TTC549 (cell line): ENCODE results near the gene LMNTD2.
"Not testable (repeated sequence)": the region's sequence is repeated elsewhere in the genome, so short reads cannot be mapped to it uniquely, and the experiment has no call there.

Experiments
- FAIRE-seq: peaks from 2 replicates; lab custom pipeline; 2012; peaks lifted over from hg19 to GRCh38; lab: Jason Lieb, UNC

Gene LMNTD2

DNA sequence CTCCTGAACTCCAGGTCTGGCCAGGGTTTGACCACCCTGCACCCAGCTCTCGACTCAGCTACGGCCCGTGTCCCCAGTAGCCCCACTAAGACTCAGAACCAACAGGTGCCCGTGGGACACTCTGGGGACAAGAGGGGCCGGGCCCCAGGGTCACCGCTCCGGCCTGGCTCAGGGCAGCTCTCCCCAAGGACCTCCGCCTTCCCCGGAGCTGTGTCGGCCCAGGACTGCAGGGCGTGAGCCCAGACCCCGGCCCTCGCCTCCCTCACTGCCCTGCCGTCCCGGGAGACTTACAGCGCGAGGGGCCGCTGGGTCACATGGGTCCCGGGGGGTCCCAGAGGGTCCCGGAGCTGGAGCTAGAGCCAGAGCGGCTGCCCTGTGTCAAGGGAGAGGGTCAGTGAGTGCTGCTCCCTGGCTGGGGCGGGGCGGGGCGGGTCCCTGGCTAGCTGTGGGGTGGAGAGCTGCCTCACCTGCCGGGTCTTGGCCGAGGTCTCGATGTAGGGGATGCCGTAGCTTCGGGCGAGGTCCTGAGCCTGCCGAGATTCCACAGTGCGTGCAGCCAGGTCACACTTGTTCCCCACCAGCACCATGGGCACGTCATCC, 27.5 kb downstream of the LMNTD2 start:
- no peak for FAIRE-seq

DNA sequence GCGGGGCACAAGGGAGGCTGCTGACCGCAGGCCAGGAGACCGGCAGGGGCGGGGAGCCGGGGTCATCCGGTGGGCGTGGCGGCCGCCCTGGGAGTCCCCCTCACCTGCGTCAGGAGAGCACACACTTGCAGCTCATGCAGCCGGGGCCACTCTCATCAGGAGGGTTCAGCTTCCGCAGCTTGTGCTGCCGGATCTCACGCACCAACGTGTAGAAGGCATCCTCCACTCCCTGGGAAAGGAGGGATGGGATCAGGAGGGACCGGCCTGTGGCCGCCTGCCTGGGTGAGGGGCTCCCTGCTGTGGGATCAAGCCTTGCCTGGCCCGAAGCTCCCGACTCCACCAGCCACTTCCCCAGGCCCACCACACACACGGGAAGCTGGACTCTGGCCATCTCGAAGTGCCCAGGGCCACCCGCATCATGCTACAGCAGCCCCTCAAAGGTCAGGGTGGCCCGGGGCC, 28.0 kb downstream of the LMNTD2 start:
- no peak for FAIRE-seq

DNA sequence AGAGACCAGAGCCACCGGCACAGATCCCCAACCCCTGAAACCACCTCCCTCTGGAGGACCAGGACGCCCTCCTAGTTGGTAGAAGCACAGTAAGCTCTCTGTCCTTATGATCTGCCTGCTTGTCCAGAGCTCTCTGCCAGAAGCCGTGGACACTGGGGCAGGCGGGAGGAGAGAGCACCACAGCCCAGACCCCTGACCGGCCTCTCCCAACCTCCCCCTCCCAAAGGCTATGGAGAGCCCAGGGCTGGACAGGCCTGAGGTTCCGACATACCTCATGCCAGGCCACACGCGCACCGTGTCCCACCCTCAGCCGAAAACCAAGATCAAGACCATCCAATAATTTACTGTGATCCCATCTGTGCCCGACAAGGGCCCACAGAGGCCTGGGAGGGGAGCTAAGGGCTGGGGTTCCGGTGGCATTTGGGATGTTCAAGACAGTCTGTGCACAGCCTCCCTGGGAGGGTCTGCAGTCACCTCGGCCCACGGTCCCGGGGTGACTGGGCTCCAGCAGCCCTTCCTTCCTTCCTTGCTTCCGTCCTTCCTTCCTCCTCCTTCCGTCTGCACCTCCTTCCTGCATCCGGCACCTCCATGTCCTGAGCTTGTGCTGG, 28.5 kb downstream of the LMNTD2 start:
- FAIRE-seq = no peak

DNA sequence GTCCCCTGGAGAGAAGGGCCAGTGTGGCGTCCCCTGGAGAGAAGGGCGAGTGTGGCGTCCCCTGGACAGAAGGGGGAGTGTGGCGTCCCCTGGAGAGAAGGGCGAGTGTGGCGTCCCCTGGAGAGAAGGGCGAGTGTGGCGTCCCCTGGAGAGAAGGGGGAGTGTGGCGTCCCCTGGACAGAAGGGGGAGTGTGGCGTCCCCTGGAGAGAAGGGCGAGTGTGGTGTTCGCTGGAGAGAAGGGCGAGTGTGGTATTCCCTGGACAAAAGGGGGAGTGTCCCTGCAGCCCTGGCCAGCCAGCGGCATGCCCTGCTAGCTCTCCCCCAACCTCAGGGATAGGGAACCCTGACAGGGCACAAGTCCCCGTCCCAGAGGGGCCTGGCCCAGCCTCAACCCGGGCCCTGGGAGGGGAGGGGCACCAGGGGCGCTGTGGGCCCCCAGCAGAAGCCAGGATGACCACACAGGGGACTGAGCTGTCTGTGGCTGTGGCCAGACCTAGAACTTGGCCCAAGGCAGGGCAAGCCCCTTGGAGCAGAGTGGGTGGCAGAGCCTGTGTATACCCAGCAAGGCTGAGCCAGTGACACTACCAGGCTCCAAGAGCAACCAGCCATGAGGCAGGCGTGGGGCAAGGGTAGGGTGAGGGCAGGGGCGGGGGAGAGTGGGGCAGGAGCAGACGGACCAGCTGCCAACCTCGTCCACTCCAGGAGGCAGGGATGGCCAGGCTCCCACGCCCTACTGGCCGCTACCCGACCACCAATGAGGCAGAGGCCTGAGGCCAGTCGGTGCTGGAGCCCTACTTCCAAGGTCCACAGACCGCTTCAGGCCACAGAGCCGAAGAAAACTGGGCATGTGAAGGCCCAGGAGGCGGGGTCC, 29.3 kb downstream of the LMNTD2 start:
- no peak for FAIRE-seq

DNA sequence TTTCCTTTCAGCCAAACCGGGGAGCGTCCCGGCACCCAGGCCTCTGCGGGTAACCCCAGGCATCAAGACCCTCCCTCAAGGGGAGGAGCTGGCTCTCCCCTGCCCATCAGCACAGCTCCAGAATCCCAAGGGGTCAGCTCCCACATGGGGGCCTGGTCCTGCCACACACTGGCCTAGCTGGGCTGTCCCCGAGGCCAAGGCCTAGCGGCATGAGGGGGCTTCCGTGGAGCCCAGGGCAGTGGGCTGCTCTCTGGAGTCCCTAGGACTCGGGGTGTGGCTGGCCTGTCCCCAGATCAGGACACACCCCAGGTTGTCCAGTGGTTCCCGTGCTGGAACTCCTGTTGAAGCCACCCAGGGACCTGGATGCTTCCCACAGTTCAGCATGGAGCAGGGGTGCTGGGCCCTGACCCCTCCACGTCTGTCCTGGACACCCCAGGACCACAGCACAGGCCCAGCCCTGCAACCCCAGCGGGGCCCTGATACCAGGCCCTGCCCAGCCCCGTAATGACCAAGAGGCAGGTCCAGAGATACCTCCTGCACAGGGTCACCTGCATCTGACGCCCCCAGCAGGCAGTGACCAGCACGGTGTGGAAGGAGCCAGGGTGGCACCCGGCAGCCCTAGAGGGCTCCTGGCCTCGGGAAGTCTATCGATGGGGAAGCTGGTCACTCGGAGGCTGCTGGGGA, 30.7 kb downstream of the LMNTD2 start:
- no peak for FAIRE-seq

DNA sequence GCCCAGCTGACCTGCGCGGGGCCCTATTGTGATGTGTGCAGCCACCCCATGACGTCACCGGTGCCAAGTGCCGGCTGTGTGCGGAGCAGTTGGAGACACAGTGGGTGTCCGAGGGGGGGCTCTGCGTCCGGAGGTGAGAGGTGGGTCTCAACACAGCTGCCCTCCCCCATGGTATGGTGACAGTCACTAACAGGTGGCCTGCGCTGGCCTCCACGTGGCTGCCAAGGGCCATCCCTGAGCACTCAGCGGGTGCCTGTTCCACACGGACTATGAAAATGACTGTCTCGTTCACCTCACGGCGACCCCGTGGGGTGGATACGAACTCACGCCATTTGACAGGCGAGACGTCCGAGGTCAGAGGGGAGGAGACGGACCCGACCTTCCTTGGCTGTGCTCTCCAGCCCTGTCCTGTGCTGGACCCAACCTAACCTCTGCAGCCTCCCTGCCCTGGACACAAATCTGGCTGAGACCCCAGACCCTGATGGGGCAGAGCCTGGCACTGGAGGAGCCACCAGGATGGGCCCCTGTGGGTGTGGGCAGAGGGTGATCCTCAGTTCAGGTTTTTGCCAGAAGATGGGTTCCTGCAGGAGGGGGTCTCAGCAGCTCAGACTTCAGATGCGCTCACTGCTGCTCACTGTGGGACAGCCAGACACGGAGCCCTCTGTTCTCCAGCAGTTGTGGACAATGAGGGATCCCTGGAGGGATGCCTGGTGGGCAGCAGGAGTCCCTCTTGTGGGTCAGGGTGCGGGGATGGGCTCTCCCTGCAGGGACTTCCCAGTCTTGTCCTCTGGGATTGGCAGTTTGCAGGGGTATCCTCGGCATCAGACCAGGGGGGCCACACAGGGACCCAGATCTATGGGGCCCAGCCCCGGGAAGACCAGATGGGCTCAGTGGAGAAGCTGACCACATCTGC, 31.5 kb downstream of the LMNTD2 start:
- no peak for FAIRE-seq

DNA sequence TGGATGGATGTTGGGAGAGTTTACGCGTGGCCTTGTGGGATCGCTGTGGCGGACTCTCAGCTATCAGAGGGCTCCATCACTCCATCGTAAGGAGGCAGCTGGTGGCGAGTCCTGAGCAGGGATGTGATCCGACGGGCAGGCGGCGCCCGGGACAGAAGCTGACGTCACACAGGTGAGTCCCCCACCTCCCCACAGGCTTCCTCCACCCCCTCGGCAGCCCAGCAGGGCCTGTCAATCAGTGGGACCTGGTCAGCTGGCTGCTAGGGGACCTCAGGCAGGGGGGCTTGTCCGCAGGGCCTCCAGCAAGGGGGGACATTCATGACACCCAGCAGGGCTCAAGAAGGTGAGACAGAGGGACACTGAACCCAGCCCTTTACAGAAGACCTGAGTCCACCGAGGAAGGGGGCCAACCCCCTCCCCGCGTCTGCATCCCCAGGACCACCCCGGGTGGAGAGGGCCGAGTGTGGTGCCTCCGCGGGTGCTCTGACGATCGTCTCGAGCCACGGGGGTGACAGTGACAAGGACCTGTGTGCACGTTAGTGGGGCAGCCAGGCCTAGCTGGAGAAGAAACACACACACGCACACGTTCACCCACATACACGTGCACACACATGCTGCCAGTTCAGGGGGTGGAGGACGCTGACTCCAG, 32.2 kb downstream of the LMNTD2 start:
- FAIRE-seq = no peak

DNA sequence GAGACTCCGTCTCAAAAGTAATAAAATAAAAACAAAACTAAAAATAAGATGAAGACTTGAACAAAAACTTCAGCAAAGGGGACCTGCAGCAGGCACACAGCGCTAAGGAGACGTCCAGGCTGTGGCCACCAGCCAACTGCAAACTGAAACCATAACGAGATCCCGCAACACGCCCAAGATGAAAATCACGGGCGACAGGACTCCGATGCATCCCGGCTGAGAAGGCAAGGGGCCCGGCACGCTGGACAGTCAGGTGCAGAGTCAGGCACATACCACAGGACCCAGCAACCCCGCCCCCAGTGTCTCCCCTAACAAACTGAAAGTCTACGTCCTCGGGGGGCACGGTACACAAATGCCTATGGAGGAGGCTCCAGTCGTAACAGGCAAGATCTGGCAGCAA, 34.3 kb downstream of the LMNTD2 start:
- no peak for FAIRE-seq

DNA sequence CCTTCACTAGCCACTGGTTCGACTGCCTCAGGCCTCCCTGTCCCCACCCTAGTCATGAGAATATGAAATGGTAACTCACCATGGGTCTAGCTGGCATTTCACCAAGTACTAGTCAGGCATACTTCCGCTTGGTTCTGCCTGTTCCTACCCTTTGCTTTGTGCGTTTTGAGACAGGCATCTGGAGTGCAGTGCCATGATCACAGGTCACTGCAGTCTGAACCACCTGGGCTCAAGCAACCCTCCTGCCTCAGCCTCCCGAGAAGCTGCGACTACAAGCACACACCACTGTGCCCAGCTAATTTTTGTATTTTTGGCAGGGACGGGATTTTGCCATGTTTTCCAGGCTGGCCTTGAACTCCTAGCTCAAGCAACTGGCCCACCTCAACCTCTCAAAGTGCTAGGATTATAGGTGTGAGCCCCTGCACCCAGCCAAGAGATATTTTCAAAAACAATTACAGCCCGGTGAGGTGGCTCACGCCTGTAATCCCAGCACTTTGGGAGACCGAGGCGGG, 39.3 kb downstream of the LMNTD2 start:
- no peak for FAIRE-seq

DNA sequence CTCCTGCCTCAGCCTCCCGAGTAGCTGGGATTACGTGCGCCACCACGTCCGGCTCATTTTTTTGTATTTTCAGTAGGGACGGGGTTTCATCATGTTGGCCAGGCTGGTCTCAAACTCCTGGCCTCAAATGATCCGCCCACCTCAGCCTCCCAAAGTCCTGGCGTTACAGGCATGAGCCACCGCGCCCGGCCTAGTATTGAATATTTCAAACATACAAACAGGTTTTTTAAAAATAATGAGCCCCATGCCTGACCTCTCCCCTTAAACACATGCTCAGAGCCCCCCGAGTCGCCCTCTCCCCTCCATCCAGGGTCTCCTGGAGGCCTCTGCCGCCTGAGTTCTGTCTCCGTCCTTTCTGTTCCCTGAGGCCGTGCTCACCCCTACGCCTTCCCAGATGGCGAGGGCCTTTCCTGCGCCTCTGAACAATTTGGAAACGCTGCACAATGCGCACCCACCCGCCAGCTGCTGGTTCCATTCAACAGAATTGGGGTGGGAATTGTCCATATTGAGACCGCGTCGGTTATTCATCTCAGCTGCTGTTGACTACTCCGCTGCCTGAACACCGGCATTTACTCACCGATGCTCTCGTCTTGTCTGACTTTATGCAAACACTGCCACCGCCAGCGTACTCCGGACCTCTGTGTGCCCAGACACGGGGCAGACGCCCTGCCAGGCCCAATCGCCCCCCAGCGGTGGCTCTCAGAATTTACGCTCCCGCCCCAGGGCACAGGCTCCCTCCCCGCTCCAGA, 39.9 kb downstream of the LMNTD2 start:
- FAIRE-seq = no peak

DNA sequence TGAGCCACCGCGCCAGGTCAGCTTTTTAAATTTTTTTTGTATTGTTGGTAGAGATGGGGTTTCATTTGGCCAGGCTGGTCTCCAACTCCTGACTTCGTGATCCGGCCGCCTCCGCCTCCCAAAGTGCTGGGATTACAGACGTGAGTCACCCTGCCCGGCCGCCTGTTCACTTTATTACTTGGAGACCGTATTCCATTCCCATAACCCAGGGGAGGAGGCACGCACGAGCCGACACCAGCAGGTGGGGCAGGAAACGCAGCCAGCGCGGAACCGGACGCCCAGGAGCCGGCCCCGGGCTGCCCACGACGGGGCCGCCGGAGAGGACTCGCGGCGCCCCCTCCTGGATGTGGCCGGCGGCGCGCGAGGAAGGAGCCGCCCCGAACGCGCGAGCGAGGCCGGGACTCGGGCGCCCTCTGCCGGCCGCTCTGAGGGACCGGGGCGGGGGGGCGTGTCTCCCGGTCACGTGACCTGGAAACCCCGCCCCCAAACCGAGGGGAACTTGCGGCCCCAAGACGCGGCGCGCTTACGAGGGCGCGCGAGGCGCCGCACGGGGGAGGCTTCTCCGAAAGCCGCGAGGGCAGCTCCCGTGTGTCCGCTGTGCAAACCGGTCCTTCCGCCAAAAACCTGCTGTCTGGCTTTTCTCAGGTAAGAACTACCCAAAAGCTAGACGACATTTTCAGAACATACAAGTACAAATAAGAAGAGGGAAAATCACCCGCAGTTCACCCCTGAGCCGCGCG, 41.9 kb downstream of the LMNTD2 start:
- no peak for FAIRE-seq

DNA sequence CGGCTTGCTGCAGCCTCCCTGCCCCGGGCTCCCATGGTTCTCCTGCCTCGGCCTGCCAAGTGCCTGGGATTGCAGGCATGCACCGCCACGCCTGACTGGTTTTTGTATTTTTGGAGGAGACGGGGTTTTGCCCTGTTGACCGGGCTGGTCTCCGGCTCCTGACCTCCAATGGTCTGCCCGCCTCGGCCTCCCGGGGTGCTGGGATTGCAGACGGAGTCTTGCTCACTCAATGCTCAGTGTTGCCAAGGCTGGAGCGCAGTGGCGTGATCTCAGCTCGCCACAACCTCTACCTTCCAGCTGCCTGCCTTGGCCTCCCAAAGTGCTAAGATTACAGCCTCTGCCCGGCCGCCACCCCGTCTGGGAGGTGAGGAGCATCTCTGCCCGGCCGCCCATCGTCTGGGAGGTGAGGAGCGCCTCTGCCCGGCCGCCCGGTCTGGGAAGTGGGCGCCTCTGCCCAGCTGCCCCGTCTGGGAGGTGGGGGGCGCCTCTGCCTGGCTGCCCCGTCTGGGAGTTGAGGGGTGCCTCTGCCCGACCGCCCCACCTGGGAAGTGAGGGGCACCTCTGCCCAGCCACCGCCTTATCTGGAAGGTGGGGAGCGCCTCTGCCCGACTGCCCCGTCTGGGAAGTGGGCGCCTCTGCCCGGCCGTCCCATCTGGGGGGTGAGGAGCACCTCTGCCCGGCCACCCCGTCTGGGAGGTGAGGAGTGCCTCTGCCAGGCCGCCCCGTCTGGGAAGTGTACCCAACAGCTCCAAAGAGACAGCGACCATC, 43.4 kb downstream of the LMNTD2 start:
- not testable (repeated sequence) for FAIRE-seq

DNA sequence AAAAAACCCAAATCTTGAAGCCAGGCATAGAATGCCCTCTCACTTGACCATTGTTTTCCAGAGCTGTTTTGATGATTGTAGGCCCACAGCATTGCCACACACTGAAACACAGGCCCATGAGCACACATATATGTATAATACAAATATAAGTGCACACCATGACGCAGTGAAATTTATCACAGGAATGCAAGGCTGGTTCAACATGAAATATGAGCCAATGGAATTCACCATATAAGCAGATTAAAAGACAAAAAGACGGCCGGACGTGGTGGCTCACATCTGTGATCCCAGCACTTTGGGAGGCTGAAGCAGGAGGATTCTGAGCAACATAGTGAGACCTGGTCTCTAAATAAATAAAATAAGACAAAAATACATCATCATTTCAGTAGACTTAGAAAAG, 44.1 kb downstream of the LMNTD2 start:
- FAIRE-seq = no peak

DNA sequence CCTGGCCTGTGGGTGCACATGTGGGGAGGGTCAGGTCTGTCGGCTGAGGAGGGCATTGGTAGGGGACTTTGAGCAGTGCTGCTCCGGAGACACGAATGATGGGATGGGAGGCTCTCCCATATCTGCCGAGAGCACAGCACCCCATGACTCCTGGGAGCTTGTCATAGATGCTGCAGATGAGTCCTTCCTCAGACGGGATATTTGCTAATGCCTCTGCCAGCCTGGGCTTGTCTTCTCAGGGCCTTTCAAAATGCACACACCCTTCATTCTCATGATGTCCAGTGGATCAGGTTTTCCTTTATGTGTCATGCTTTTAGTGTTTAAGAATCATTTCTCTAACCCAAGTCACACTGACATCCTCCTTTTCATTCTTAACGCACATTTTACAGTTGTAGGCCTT, 45.4 kb downstream of the LMNTD2 start:
- no peak for FAIRE-seq

DNA sequence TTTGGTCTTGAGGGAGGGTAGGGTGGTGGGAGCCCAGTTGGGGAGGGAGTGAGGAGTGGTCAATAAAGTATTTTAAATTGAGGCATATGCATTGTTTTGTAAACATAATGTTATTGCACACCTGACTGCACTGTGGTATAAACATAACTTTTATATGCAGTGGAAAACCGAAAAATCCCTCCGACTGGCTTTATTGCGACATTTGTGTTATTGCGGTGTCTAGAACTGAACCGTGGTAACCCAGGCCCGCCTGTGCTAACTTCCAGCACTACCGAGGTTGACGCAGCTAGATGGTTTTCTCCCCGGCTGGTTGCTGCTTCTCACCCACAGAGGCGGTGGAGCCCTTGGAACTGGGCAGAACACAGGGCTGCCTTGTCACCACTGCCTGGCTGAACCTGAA, 45.9 kb downstream of the LMNTD2 start:
- no peak for FAIRE-seq

DNA sequence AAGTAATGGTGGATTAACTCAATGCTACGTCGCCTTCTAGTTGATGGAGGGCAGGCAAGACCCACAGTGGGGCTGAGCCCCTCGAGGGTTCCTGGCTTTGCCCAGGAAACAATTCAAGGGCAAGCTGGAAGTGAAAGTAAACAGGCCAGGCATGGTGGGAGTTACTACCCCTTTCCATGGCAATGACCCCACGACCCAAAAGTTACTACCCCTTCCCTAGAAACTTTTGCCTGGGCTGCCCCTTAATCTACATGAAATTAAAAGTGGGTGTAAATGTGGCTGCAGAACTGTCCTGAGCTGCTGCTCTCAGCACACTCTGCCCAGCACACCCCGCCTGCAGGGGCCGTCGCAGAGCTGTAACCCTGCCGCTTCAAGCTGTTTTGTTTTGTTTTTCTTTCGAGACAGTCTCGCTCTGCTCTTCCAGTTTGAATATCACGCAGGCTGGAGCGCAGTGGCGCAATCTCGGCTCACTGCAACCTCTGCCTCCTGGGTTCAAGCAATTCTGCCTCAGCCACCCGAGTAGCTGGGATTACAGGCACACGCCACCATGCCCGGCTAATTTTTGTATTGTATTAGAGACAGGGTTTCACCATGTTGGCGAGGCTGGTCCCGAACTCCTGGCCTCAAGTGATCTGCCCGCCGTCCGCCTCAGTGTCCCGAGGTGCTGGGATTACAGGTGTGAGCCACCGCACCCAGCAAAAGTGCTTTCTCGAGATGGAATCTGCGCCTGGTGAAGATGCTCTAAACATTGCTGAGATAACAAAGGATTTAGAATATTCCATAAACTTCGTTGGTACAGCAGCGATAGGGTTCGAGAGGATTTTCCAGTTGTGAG, 47.6 kb downstream of the LMNTD2 start:
- no peak for FAIRE-seq

DNA sequence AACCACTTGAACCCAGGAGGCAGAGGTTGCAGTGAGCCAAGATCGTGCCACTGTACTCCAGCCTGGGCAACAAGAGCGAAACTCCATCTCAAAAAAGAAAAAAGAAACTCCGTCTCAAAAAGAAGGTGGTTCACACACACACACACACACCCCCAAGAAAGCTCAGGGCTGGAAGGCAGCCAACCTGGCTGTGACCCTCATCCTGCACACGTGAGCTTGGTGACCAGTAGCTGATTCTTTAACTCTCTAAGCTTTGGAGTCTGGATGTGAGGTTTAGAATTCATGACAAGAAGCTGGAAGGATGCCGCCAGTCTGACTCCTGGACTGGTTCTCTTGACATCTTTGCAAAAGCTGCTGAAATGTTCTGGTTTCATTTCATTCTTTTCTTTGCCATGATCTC, 51.6 kb downstream of the LMNTD2 start:
- no peak for FAIRE-seq
